Neuronal stem cell (in vitro differentiated cells): ENCODE data around the gene CTU2.

Experiments
- DNase-seq: peaks from one replicate; pipeline ENCODE4 v3.0.0-alpha.2; 2013; ENCODE audit warnings: low spot score
- H2AFZ ChIP-seq: one replicate; pipeline ENCODE4 v1.6.1; 2013; ENCODE audit warnings: mild to moderate bottlenecking, low read length, inconsistent platforms
- H2AK5ac ChIP-seq: 2 replicates; pipeline ENCODE4 v1.6.1; 2013; ENCODE audit warnings: low read depth, mild to moderate bottlenecking, inconsistent platforms, low read length, moderate library complexity, mixed read lengths
- H2BK120ac ChIP-seq: 2 replicates; pipeline ENCODE4 v1.6.1; 2013; ENCODE audit warnings: low read depth, mild to moderate bottlenecking, inconsistent platforms, low read length, moderate library complexity, mixed read lengths
- H2BK12ac ChIP-seq: one replicate; pipeline ENCODE4 v1.6.1; 2013; ENCODE audit warnings: low read length, inconsistent platforms
- H2BK15ac ChIP-seq: 2 replicates; pipeline ENCODE4 v1.6.1; 2013; ENCODE audit warnings: mild to moderate bottlenecking, low read length, inconsistent platforms, mixed read lengths
- H2BK5ac ChIP-seq: one replicate; pipeline ENCODE4 v1.6.1; 2013; ENCODE audit warnings: inconsistent platforms, mild to moderate bottlenecking, low read length, moderate library complexity
- H3K14ac ChIP-seq: one replicate; pipeline ENCODE4 v1.6.1; 2013; ENCODE audit warnings: low read length, inconsistent platforms
- H3K18ac ChIP-seq: 2 replicates; pipeline ENCODE4 v1.6.1; 2013; ENCODE audit warnings: low read length, inconsistent platforms
- H3K23ac ChIP-seq: 2 replicates; pipeline ENCODE4 v1.6.1; 2013; ENCODE audit warnings: low read depth, mild to moderate bottlenecking, mixed read lengths, low read length, inconsistent platforms; ENCODE audit not compliant: poor library complexity
- H3K27ac ChIP-seq: replicated peaks from 3 replicates; pipeline ENCODE4 v1.5.1; 2013; ENCODE audit warnings: low read length, inconsistent platforms
- H3K27me3 ChIP-seq, 3 experiments: 2 replicates each; pipeline ENCODE4 v1.6.1; 2013; ENCODE audit warnings: low read length in 3 of 3, mild to moderate bottlenecking in 2 of 3, inconsistent platforms in 1 of 3, low read depth in 1 of 3, mixed read lengths in 1 of 3, moderate library complexity in 1 of 3; ENCODE audit not compliant: control insufficient read depth in 3 of 3, insufficient read depth in 3 of 3
- H3K36me3 ChIP-seq, 2 donors: replicated peaks in 1 of 2; 2 replicates each; pipeline ENCODE4 v1.6.1; 2013; ENCODE audit warnings: low read length in 2 of 2; ENCODE audit not compliant: control insufficient read depth in 2 of 2, insufficient read depth in 2 of 2
- H3K4ac ChIP-seq: 2 replicates; pipeline ENCODE4 v1.6.1; 2013; ENCODE audit warnings: inconsistent platforms, mild to moderate bottlenecking, low read length, moderate library complexity
- H3K4me1 ChIP-seq, 2 donors: 1 replicate in 1 of 2; 2 replicates in 1 of 2; pipeline ENCODE4 v1.6.1; 2013; ENCODE audit warnings: low read length in 2 of 2, low read depth in 1 of 2; ENCODE audit not compliant: control insufficient read depth in 2 of 2, insufficient read depth in 1 of 2
- H3K4me2 ChIP-seq: one replicate; pipeline ENCODE4 v1.6.1; 2013; ENCODE audit warnings: mild to moderate bottlenecking, low read length, inconsistent platforms; ENCODE audit not compliant: insufficient read depth, poor library complexity, severe bottlenecking
- H3K4me3 ChIP-seq, 2 donors: 2 replicates each; pipeline ENCODE4 v1.5.1; 2013; ENCODE audit warnings: low read length in 2 of 2, mild to moderate bottlenecking in 2 of 2, inconsistent platforms in 1 of 2, moderate library complexity in 1 of 2
- H3K79me1 ChIP-seq: one replicate; pipeline ENCODE4 v1.6.1; 2013; ENCODE audit warnings: low read depth, mild to moderate bottlenecking, inconsistent platforms, low read length, moderate library complexity
- H3K9ac ChIP-seq: one replicate; pipeline ENCODE4 v1.6.1; 2013; ENCODE audit warnings: mild to moderate bottlenecking, low read depth, low read length, inconsistent platforms; ENCODE audit not compliant: poor library complexity
- H3K9me3 ChIP-seq, 2 donors: replicated peaks in 1 of 2; 2 replicates each; pipeline versions ENCODE3 to v1.6.1; 2013; ENCODE audit warnings: low read length in 2 of 2, mild to moderate bottlenecking in 2 of 2, inconsistent platforms in 1 of 2, low read depth in 1 of 2, mixed read lengths in 1 of 2, moderate library complexity in 1 of 2; ENCODE audit not compliant: control insufficient read depth in 2 of 2, insufficient read depth in 1 of 2
- H4K8ac ChIP-seq: one replicate; pipeline ENCODE4 v1.6.1; 2013; ENCODE audit warnings: low read depth, mild to moderate bottlenecking, inconsistent platforms, low read length, moderate library complexity
- H4K91ac ChIP-seq: one replicate; pipeline ENCODE4 v1.6.1; 2013; ENCODE audit warnings: low read length, low read depth, mild to moderate bottlenecking, inconsistent platforms; ENCODE audit not compliant: poor library complexity
- WGBS, 2 donors: extraction: QIAGEN DNeasy Blood & Tissue Kit; methylation state at CpG; one replicate each; pipeline ENCODE4 v1.1.7; 2013; ENCODE audit warnings: missing lambda C conversion rate in 2 of 2, mixed read lengths in 1 of 2; ENCODE audit not compliant: insufficient read length in 2 of 2, insufficient replicate concordance in 1 of 2; ENCODE audit errors: extremely low coverage in 2 of 2; 5-methylcytosine and 5-hydroxymethylcytosine counted together

The CTU2 gene

GRCh38 chr16:88735121-88735520 lies 28.8 kb downstream of the CTU2 start:
- no peak overlapping the region for H2AFZ ChIP-seq
- no peak overlapping the region for H3K4me2 ChIP-seq
- H3K18ac ChIP-seq, result no peak overlapping the region
- H3K9ac ChIP-seq, result no peak overlapping the region
- peaks cover 0 to 7% (median 0%) of the 10 kb centered on the region in 3 experiments for H3K27me3 ChIP-seq
- H3K27ac ChIP-seq, result no peak overlapping the region
- H2BK5ac ChIP-seq, result peak overlapping the region; percentile 53
- H3K9me3 ChIP-seq, result no peaks in the 10 kb centered on the region
- H3K14ac ChIP-seq, result no peak overlapping the region
- H3K4ac ChIP-seq, result no peak overlapping the region
- no peaks in the 10 kb centered on the region for H3K36me3 ChIP-seq
- H4K91ac ChIP-seq, result no peak overlapping the region
- peak overlapping the region; percentile 26 for H2BK15ac ChIP-seq
- H3K23ac ChIP-seq, result peak overlapping the region; percentile 85
- peak overlapping the region; percentile 68 for H2AK5ac ChIP-seq
- WGBS, 2 donors, result no CpG with 5 or more reads among the region's 16 CpGs
- H3K4me3 ChIP-seq, result peak overlapping the region in 1 of 2 donors; percentile 40
- H3K79me1 ChIP-seq, result no peaks in the 10 kb centered on the region
- H3K4me1 ChIP-seq, result peaks cover 2 to 3% of the 10 kb centered on the region in 2 donors
- no peak overlapping the region for H2BK120ac ChIP-seq
- H2BK12ac ChIP-seq, result peak overlapping the region; percentile 41
- no peak for DNase-seq
- H4K8ac ChIP-seq, result no peak overlapping the region

- Histone ChIP-seq H2AFZ (no peak overlapping the region), H2BK15ac (no peak overlapping the region), H4K8ac (no peak overlapping the region), H2BK120ac (no peak overlapping the region), H3K27me3 (peaks cover 0 to 7% (median 0%) of the 10 kb centered on the region in 3 experiments), H3K4me2 (no peak overlapping the region), H2BK12ac (no peak overlapping the region), H4K91ac (no peak overlapping the region), H2BK5ac (peak overlapping the region; percentile 53), H3K23ac (peak overlapping the region; percentile 85), H3K14ac (no peak overlapping the region), H3K79me1 (no peaks in the 10 kb centered on the region), H3K4ac (no peak overlapping the region), H2AK5ac (peak overlapping the region; percentile 68), H3K4me3 (peak overlapping the region in 1 of 2 donors; percentile 26), H3K9me3 (no peaks in the 10 kb centered on the region), H3K9ac (peak overlapping the region; percentile 21), H3K27ac (no peak overlapping the region), H3K18ac (no peak overlapping the region), H3K4me1 (peaks cover 2 to 3% of the 10 kb centered on the region in 2 donors), H3K36me3 (no peaks in the 10 kb centered on the region)
- WGBS, 2 donors, result no CpG with 5 or more reads among the region's 10 CpGs
- no peak for DNase-seq
Observed at GRCh38 chr16:88735616-88736015, 29.3 kb downstream of the CTU2 start.

- H3K23ac ChIP-seq, result peak overlapping the region; percentile 65
- H3K4me1 ChIP-seq, result peaks cover 2 to 3% of the 10 kb centered on the region in 2 donors
- H2AK5ac ChIP-seq, result no peak overlapping the region
- H3K4me3 ChIP-seq, result no peak overlapping the region
- no peaks in the 10 kb centered on the region for H3K79me1 ChIP-seq
- H2AFZ ChIP-seq, result no peak overlapping the region
- H2BK12ac ChIP-seq, result peak overlapping the region; percentile 63
- H3K14ac ChIP-seq, result no peak overlapping the region
- H3K4me2 ChIP-seq, result no peak overlapping the region
- H3K27me3 ChIP-seq, result peaks cover 0 to 7% (median 0%) of the 10 kb centered on the region in 3 experiments
- no peak overlapping the region for H3K27ac ChIP-seq
- no peaks in the 10 kb centered on the region for H3K9me3 ChIP-seq
- no peak overlapping the region for H4K8ac ChIP-seq
- H2BK5ac ChIP-seq, result no peak overlapping the region
- no peak overlapping the region for H2BK15ac ChIP-seq
- H3K4ac ChIP-seq, result no peak overlapping the region
- no CpG with 5 or more reads among the region's 21 CpGs for WGBS, 2 donors
- DNase-seq, result no peak
- H4K91ac ChIP-seq, result no peak overlapping the region
- H3K9ac ChIP-seq, result peak overlapping the region; percentile 44
- H2BK120ac ChIP-seq, result no peak overlapping the region
- no peak overlapping the region for H3K18ac ChIP-seq
- H3K36me3 ChIP-seq, result no peaks in the 10 kb centered on the region
Observed at GRCh38 chr16:88736088-88736487, 29.8 kb downstream of the CTU2 start.

- Histone ChIP-seq H2AFZ (no peak overlapping the region), H3K4me3 (no peak overlapping the region), H4K8ac (peak overlapping the region; percentile 65), H3K9ac (no peak overlapping the region), H2BK120ac (no peak overlapping the region), H2BK5ac (peak overlapping the region; percentile 88), H3K23ac (peak overlapping the region; percentile 65), H3K27me3 (peaks cover 0 to 7% (median 0%) of the 10 kb centered on the region in 3 experiments), H3K79me1 (no peaks in the 10 kb centered on the region), H3K4me2 (no peak overlapping the region), H3K4me1 (peaks cover 2 to 3% of the 10 kb centered on the region in 2 donors), H4K91ac (no peak overlapping the region), H3K27ac (no peak overlapping the region), H3K18ac (peak overlapping the region; percentile 27), H3K4ac (no peak overlapping the region), H2BK12ac (peak overlapping the region; percentile 73), H3K14ac (no peak overlapping the region), H2AK5ac (peak overlapping the region; percentile 99), H2BK15ac (peak overlapping the region; percentile 98), H3K36me3 (no peaks in the 10 kb centered on the region), H3K9me3 (no peaks in the 10 kb centered on the region)
- WGBS, 2 donors, result no CpG with 5 or more reads among the region's 21 CpGs
- DNase-seq, result no peak
Observed at GRCh38 chr16:88736496-88736895, 30.2 kb downstream of the CTU2 start.
